ENCODE measurements around the gene DIPK1A.

Gene DIPK1A

DNA sequence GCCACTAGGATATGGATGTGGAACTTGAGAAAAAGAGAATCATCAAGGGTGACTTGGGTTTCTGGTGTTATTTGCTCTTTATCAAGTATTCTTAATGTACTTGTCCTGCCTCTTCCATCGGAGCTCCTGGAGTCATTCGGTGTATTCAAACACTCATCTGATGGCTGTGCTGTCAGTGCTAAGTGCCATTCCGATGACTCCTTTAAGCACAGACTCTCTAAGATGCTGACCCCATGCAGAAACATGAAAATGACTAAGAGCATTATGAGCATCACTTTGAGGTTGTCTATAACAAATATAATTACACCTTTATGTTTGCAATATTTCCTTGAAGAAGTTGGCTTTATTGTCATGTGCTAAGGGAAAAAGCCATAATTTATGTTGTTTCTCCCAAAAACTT is 140.7 kb downstream of the DIPK1A start:
- Histone ChIP-seq H3K4me1 (ENCODE audit: control insufficient read depth in 1 of 2, insufficient read depth in 1 of 2, low read depth in 1 of 2, low read length in 1 of 2) (no peaks in the 10 kb centered on the region), H3K27ac (no peak overlapping the region), H3K36me3 (no peaks in the 10 kb centered on the region), H3K4me3 (ENCODE audit: low read depth in 1 of 2, low read length in 1 of 2) (no peak overlapping the region), H3K9me3 (no peaks in the 10 kb centered on the region), H3K27me3 (no peaks in the 10 kb centered on the region)
- TF ChIP-seq, protein P1, sequence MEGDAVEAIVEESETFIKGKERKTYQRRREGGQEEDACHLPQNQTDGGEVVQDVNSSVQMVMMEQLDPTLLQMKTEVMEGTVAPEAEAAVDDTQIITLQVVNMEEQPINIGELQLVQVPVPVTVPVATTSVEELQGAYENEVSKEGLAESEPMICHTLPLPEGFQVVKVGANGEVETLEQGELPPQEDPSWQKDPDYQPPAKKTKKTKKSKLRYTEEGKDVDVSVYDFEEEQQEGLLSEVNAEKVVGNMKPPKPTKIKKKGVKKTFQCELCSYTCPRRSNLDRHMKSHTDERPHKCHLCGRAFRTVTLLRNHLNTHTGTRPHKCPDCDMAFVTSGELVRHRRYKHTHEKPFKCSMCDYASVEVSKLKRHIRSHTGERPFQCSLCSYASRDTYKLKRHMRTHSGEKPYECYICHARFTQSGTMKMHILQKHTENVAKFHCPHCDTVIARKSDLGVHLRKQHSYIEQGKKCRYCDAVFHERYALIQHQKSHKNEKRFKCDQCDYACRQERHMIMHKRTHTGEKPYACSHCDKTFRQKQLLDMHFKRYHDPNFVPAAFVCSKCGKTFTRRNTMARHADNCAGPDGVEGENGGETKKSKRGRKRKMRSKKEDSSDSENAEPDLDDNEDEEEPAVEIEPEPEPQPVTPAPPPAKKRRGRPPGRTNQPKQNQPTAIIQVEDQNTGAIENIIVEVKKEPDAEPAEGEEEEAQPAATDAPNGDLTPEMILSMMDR (IDR thresholded peaks at IDR 0.05), result no peak

DNA sequence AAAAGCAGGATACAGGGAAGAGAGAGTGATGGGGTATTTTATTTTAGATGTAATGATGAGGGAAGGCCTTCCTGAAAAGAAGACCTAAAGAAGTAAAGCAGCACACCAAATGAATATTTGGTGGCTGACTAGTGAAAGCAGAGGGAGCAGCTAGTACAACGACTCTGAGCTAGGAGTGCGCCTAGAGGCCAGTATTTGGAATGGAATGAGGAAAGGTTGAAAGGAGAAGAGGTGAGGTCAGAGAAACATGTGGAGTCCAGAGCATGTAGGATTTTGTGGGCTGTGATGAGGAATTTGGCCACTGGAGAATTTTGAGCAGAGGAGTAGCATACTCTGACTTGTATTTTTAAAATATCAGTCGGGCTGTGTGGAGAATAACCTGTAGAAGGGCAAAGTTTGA is 141.2 kb downstream of the DIPK1A start:
- H3K4me1 ChIP-seq (ENCODE audit: control insufficient read depth in 1 of 2, insufficient read depth in 1 of 2, low read depth in 1 of 2, low read length in 1 of 2), result no peaks in the 10 kb centered on the region
- no peaks in the 10 kb centered on the region for H3K9me3 ChIP-seq
- TF ChIP-seq, protein P1 (IDR thresholded peaks at IDR 0.05), result no peak
- no peak overlapping the region for H3K27ac ChIP-seq
- H3K27me3 ChIP-seq, result no peaks in the 10 kb centered on the region
- no peaks in the 10 kb centered on the region for H3K36me3 ChIP-seq
- no peak overlapping the region for H3K4me3 ChIP-seq (ENCODE audit: low read depth in 1 of 2, low read length in 1 of 2)

DNA sequence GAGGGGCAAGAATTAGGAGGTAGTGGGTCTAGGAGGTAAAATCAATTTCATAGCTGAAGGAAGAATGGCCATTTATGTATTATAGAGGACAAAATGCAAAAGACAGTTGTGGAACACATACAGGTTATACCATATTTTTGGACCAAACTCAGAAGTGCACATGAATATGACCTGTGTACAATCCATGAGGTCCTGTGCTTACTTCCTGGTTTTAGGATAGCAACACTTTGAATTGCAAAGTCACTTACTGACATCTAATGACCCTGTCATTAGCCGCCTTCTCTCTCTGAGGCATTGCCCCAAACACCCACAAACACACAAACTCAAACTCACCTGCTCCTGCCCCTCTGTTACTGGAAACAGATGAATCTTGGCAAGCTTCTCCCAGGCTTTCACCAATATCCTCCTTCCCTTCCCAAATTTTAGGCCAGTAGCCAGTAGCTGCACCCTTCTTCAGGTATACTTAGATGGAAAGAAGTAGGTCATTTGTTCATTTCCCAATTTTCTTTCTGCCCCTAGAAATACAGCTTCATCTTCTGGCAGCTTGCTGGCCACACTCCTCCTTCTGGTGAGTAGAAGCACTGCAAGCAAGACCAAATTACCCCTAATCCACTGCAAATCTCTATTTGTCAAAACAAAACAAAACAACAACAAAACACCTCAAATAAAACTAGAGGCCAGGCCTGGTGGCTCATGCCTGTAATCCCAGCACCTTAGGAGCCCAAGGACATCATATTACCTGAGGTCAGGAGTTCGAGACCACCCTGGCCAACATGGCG is 143.1 kb downstream of the DIPK1A start:
- no peaks in the 10 kb centered on the region for H3K9me3 ChIP-seq
- TF ChIP-seq, protein P1 (IDR thresholded peaks at IDR 0.05), result peak; percentile 51
- no peak overlapping the region for H3K4me3 ChIP-seq (ENCODE audit: low read depth in 1 of 2, low read length in 1 of 2)
- no peak overlapping the region for H3K27ac ChIP-seq
- no peaks in the 10 kb centered on the region for H3K27me3 ChIP-seq
- H3K4me1 ChIP-seq (ENCODE audit: control insufficient read depth in 1 of 2, insufficient read depth in 1 of 2, low read depth in 1 of 2, low read length in 1 of 2), result no peaks in the 10 kb centered on the region
- no peaks in the 10 kb centered on the region for H3K36me3 ChIP-seq

DNA sequence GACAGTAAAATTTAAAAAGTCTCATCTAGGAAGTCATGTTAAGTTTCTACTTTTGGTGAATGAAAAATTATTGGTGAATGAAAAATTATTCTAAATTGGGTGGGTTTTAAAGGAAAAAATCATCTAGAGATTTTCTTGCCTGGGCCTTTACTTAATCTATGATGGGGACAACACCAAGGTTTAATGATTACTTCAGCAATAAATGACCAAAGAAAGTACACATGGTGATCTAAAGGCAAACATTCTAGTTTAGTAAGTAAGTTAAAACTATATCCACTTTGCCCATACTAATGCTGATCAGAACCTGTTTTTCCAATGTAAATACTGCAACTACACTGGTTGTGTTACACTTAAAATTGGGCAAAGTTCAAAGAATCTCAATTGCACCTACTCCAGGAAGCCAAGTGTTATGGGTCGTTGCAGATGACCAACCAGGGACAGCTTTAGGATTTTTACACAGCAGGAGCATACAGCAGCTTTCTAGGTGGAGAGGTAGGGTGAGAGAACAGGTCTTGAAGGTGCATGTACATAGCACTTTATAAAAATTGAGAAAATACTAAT is 144.0 kb downstream of the DIPK1A start:
- Histone ChIP-seq H3K4me1 (ENCODE audit: control insufficient read depth in 1 of 2, insufficient read depth in 1 of 2, low read depth in 1 of 2, low read length in 1 of 2) (no peaks in the 10 kb centered on the region), H3K27me3 (no peaks in the 10 kb centered on the region), H3K36me3 (no peaks in the 10 kb centered on the region), H3K4me3 (ENCODE audit: low read depth in 1 of 2, low read length in 1 of 2) (no peak overlapping the region), H3K27ac (no peak overlapping the region), H3K9me3 (no peaks in the 10 kb centered on the region)
- TF ChIP-seq, protein P1 (IDR thresholded peaks at IDR 0.05), result no peak

DNA sequence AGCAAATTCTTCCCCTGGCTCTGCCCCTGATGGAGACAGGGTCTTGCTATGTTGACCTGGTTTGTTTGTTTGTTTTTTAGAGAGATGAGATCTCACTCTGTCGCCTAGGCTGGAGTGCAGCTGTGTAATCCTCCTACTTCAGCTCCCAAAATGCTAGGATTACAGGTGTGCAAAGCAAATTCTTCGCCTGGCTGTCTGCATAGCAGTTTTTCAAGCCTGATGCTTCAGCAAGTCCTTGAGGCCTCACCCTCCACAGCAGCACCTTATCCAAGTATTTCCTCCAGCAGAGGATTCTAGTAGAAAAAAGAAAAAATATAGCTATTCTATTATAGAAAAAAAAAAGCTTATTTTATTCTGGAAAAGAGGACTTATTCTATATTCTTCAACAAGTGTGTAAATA is 144.5 kb downstream of the DIPK1A start:
- no peak overlapping the region for H3K4me3 ChIP-seq (ENCODE audit: low read depth in 1 of 2, low read length in 1 of 2)
- no peaks in the 10 kb centered on the region for H3K36me3 ChIP-seq
- no peak overlapping the region for H3K27ac ChIP-seq
- H3K27me3 ChIP-seq, result no peaks in the 10 kb centered on the region
- TF ChIP-seq, protein P1 (IDR thresholded peaks at IDR 0.05), result no peak
- no peaks in the 10 kb centered on the region for H3K9me3 ChIP-seq
- H3K4me1 ChIP-seq (ENCODE audit: control insufficient read depth in 1 of 2, insufficient read depth in 1 of 2, low read depth in 1 of 2, low read length in 1 of 2), result no peaks in the 10 kb centered on the region

All from neutrophil (primary cell).